MM.1S (cell line): ENCODE results near the gene C14orf132.
A peak's percentile ranks its signal among the peaks of the same experiment; 100 is the strongest.

ENCODE experiments used
- DNase-seq: peaks from one replicate; pipeline ENCODE4 v3.0.0-alpha.2; 2015
- H2AFZ ChIP-seq: fragments of 300-600 bp; sonication (generic); 2 replicates; pipeline ENCODE4 v1.6.0; 2016; ENCODE audit warnings: antibody characterized with exemption, low read length
- H3F3A ChIP-seq: fragments of 300-600 bp; sonication (generic); 2 replicates; pipeline ENCODE4 v1.6.1; 2016; ENCODE audit warnings: mild to moderate bottlenecking, antibody characterized with exemption, low read length, moderate library complexity, mixed read lengths; ENCODE audit not compliant: insufficient read depth
- H3K27ac ChIP-seq: fragments of 300-600 bp; sonication (generic); 2 replicates; pipeline ENCODE4 v1.5.1; 2016; ENCODE audit warnings: mild to moderate bottlenecking, low read length
- H3K27me3 ChIP-seq: fragments of 300-600 bp; sonication (generic); replicated peaks from 2 replicates; pipeline ENCODE4 v1.6.0; 2016; ENCODE audit warnings: low read length; ENCODE audit not compliant: insufficient read depth
- H3K36me3 ChIP-seq: fragments of 300-600 bp; sonication (generic); replicated peaks from 2 replicates; pipeline ENCODE4 v1.6.1; 2016; ENCODE audit warnings: mild to moderate bottlenecking, low read length, mixed read lengths; ENCODE audit not compliant: insufficient read depth
- H3K4me1 ChIP-seq: fragments of 300-600 bp; sonication (generic); 2 replicates; pipeline ENCODE4 v1.6.1; 2016; ENCODE audit warnings: low read length, mixed read lengths
- H3K4me2 ChIP-seq: fragments of 300-600 bp; sonication (generic); 2 replicates; pipeline ENCODE4 v1.6.0; 2016; ENCODE audit warnings: low read depth, low read length
- H3K4me3 ChIP-seq: fragments of 300-600 bp; sonication (generic); 2 replicates; pipeline ENCODE4 v1.5.1; 2016; ENCODE audit warnings: low read length, mixed read lengths
- H3K79me2 ChIP-seq: fragments of 300-600 bp; sonication (generic); 2 replicates; pipeline ENCODE4 v1.6.1; 2016; ENCODE audit warnings: mixed run types, low read length, mixed read lengths
- H3K9ac ChIP-seq: fragments of 300-600 bp; sonication (generic); 2 replicates; pipeline ENCODE4 v1.6.1; 2016; ENCODE audit warnings: low read length, mixed read lengths
- H3K9me2 ChIP-seq: fragments of 300-600 bp; sonication (generic); replicated peaks from 2 replicates; pipeline ENCODE4 v1.6.1; 2016; ENCODE audit warnings: mild to moderate bottlenecking, low read length, mixed read lengths; ENCODE audit not compliant: insufficient read depth
- H3K9me3 ChIP-seq: fragments of 300-600 bp; sonication (generic); replicated peaks from 2 replicates; pipeline ENCODE4 v1.6.1; 2016; ENCODE audit warnings: mild to moderate bottlenecking, low read length, mixed read lengths; ENCODE audit not compliant: insufficient read depth
- H4K20me1 ChIP-seq: fragments of 300-600 bp; sonication (generic); 2 replicates; pipeline ENCODE4 v1.6.1; 2016; ENCODE audit warnings: mild to moderate bottlenecking, low read length, moderate library complexity, mixed read lengths; ENCODE audit not compliant: insufficient read depth
- CTCF ChIP-seq: fragments of 300-600 bp; sonication (generic); IDR thresholded peaks from 2 replicates; pipeline ENCODE4 v1.5.1; 2016; ENCODE audit warnings: antibody characterized with exemption, low read length, mixed read lengths
- EZH2 ChIP-seq: fragments of 300-600 bp; sonication (generic); optimal IDR thresholded peaks from 2 replicates; pipeline ENCODE3; 2017; ENCODE audit warnings: low read depth, mild to moderate bottlenecking, antibody characterized with exemption, low read length, mixed read lengths
- EZH2phosphoT487 ChIP-seq: fragments of 300-600 bp; sonication (generic); IDR thresholded peaks from 2 replicates; pipeline ENCODE4 v1.6.1; 2018; ENCODE audit warnings: antibody characterized with exemption, low read length

C14orf132 gene

DNA sequence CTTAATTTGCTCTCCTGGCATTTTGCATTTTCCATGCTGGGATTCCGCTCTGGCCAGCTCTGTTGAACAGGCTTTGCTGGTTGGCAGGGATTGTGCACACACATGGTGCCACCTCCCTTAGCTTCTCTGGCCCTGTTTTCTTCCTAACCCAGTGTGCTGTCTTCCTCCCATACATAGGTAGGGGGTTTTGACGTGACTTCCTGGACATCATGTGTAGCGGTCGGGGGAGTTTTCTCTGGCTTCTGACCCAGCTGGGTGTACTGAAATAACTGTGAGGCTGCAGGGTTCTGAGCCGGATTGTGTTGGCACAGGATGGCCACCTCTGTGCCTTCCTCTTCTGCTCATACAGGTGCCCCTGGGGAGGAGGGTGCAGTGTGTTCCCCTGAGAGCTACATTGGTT is 25.7 kb downstream of the C14orf132 start:
- Histone ChIP-seq H3K4me1 (peaks cover 8% of the 10 kb centered on the region), H3K36me3 (no peaks in the 10 kb centered on the region), H3K27me3 (no peaks in the 10 kb centered on the region), H2AFZ (no peak overlapping the region), H3K9me3 (no peaks in the 10 kb centered on the region), H3F3A (0 out of 2 replicates have a peak, but pooled peaks cover 6% of the 10 kb centered on the region), H3K9me2 (no peaks in the 10 kb centered on the region), H3K27ac (no peak overlapping the region), H3K4me2 (no peak overlapping the region), H3K79me2 (no peaks in the 10 kb centered on the region), H3K9ac (no peak overlapping the region), H3K4me3 (no peak overlapping the region), H4K20me1 (no peaks in the 10 kb centered on the region)
- TF ChIP-seq EZH2phosphoT487 (no peak), EZH2 (no peak), CTCF (no peak)
- no peak for DNase-seq

- Histone ChIP-seq H3K79me2 (no peaks in the 10 kb centered on the region), H3K4me3 (no peak overlapping the region; the same call in 1 of the 2 replicates), H4K20me1 (no peaks in the 10 kb centered on the region), H3K9me2 (no peaks in the 10 kb centered on the region), H3F3A (0 out of 2 replicates have a peak, but pooled peaks cover 6% of the 10 kb centered on the region), H3K9ac (peak overlapping the region; percentile 16; the same call in 1 of the 2 replicates), H2AFZ (no peak overlapping the region), H3K27me3 (no peaks in the 10 kb centered on the region), H3K4me1 (peaks cover 8% of the 10 kb centered on the region), H3K9me3 (no peaks in the 10 kb centered on the region), H3K4me2 (peak overlapping the region; percentile 60; the same call in 1 of the 2 replicates), H3K27ac (peak overlapping the region; percentile 65; the same call in 1 of the 2 replicates), H3K36me3 (no peaks in the 10 kb centered on the region)
- TF ChIP-seq EZH2 (no peak), CTCF (no peak), EZH2phosphoT487 (no peak)
- DNase-seq: peak; percentile 70
Observed at GRCh38 chr14:96065661-96066459, 26.7 kb downstream of the C14orf132 start.

- no peak overlapping the region for H2AFZ ChIP-seq
- H3K4me2 ChIP-seq: no peak overlapping the region
- H3F3A ChIP-seq: 0 out of 2 replicates have a peak, but pooled peaks cover 6% of the 10 kb centered on the region
- no peak overlapping the region for H3K9ac ChIP-seq
- H3K9me3 ChIP-seq: no peaks in the 10 kb centered on the region
- H3K27me3 ChIP-seq: no peaks in the 10 kb centered on the region
- H4K20me1 ChIP-seq: no peaks in the 10 kb centered on the region
- H3K9me2 ChIP-seq: no peaks in the 10 kb centered on the region
- no peaks in the 10 kb centered on the region for H3K36me3 ChIP-seq
- H3K27ac ChIP-seq: peak overlapping the region; percentile 65; the same call in 1 of the 2 replicates
- DNase-seq: peak; percentile 15
- TF ChIP-seq EZH2phosphoT487 (no peak), EZH2 (no peak), CTCF (no peak)
- peaks cover 8% of the 10 kb centered on the region for H3K4me1 ChIP-seq
- H3K79me2 ChIP-seq: no peaks in the 10 kb centered on the region
- H3K4me3 ChIP-seq: no peak overlapping the region
Observed at GRCh38 chr14:96066976-96067375, 27.8 kb downstream of the C14orf132 start.
